ENCODE results near the gene RALGAPA1. TPM values are rescaled to one million over a fixed set of nuclear protein-coding genes. Genes with fewer than 3 reads are reported as not detected.
"Not testable (repeated sequence)": the region's sequence is repeated elsewhere in the genome, so short reads cannot be mapped to it uniquely, and the experiment has no call there.

RALGAPA1 gene
- total and polyA plus RNA-seq, 8 donors, result 16.0 to 35.4 (median 28.1) TPM

- H3K4me3 ChIP-seq, result no peak overlapping the region
- no peaks in the 10 kb centered on the region for H3K36me3 ChIP-seq
- intact Hi-C loops (cut with DNase I), result no loop called here
- no peaks in the 10 kb centered on the region for H3K4me1 ChIP-seq
- FAIRE-seq (no peak), DNase-seq (no peak), ATAC-seq (no peak)
- no peaks in the 10 kb centered on the region for H3K27me3 ChIP-seq
- WGBS, 2 donors, result 90 to 92% methylated on average over 3 of the region's 3 CpGs
- H3K27ac ChIP-seq, result no peak overlapping the region
- TF ChIP-seq CTCF (IDR thresholded peaks at IDR 0.05), result no peak
- no peaks in the 10 kb centered on the region for H3K9me3 ChIP-seq
Measured at GRCh38 chr14:35628989-35629388, 180.1 kb downstream of the RALGAPA1 start.

GRCh38 chr14:35626947-35627346 is 182.1 kb downstream of the RALGAPA1 start:
- intact Hi-C loops (cut with DNase I); DNase-seq; ATAC-seq; H3K9me3 ChIP-seq; H3K27me3 ChIP-seq; H3K27ac ChIP-seq; H3K4me1 ChIP-seq; H3K4me3 ChIP-seq; H3K36me3 ChIP-seq; FAIRE-seq: not testable (repeated sequence)
- 71 to 85% methylated on average over 2 of the region's 2 CpGs for whole genome bisulfite sequencing, 2 donors

- DNase-seq; H3K4me1 ChIP-seq; H3K27me3 ChIP-seq; H3K27ac ChIP-seq; H3K36me3 ChIP-seq; ATAC-seq; intact Hi-C loops (cut with DNase I); H3K4me3 ChIP-seq; H3K9me3 ChIP-seq; FAIRE-seq: not testable (repeated sequence)
- 95 to 99% methylated on average over 4 of the region's 4 CpGs for WGBS, 2 donors
Measured at GRCh38 chr14:35621996-35622395, 187.1 kb downstream of the RALGAPA1 start.

GRCh38 chr14:35619998-35620397 is 189.1 kb downstream of the RALGAPA1 start:
- H3K36me3 ChIP-seq; H3K4me1 ChIP-seq; intact Hi-C loops (cut with DNase I); H3K27ac ChIP-seq; H3K9me3 ChIP-seq; H3K27me3 ChIP-seq; DNase-seq; ATAC-seq; FAIRE-seq; H3K4me3 ChIP-seq: not testable (repeated sequence)
- WGBS, 2 donors, result 93 to 94% methylated on average over 6 of the region's 6 CpGs

- WGBS, 2 donors, result 92 to 97% methylated on average over 1 of the region's 1 CpG
Measured at GRCh38 chr14:35619461-35619860, 189.6 kb downstream of the RALGAPA1 start.

GRCh38 chr14:35617500-35617899 is 191.6 kb downstream of the RALGAPA1 start:
- no peak for FAIRE-seq
- H3K4me3 ChIP-seq, result no peak overlapping the region

More at GRCh38 chr14:35619461-35619860, 189.6 kb downstream of the RALGAPA1 start:
- H3K27ac ChIP-seq; H3K36me3 ChIP-seq; intact Hi-C loops (cut with DNase I); H3K4me3 ChIP-seq; H3K4me1 ChIP-seq; H3K27me3 ChIP-seq; H3K9me3 ChIP-seq; DNase-seq; ATAC-seq; FAIRE-seq: not testable (repeated sequence)

More at GRCh38 chr14:35617500-35617899, 191.6 kb downstream of the RALGAPA1 start:
- intact Hi-C loops (cut with DNase I), result no loop called here
- no peak overlapping the region for H3K27ac ChIP-seq
- peaks cover 0 to 6% (median 0%) of the 10 kb centered on the region in 3 donors for H3K36me3 ChIP-seq
- WGBS, 2 donors, result 94 to 95% methylated on average over 3 of the region's 3 CpGs
- TF ChIP-seq CTCF (IDR thresholded peaks at IDR 0.05), result no peak
- ATAC-seq (no peak), DNase-seq (no peak)
- no peaks in the 10 kb centered on the region for H3K27me3 ChIP-seq
- H3K9me3 ChIP-seq, result no peaks in the 10 kb centered on the region
- H3K4me1 ChIP-seq, result no peaks in the 10 kb centered on the region

All from pancreas (tissue), 10 donors.